Endodermal cell (in vitro differentiated cells): ENCODE results near the gene GRM5. TPM values are rescaled to one million over a fixed set of nuclear protein-coding genes. Genes with fewer than 3 reads are reported as not detected.

ENCODE experiments used
- DNase-seq: peaks from one replicate; pipeline ENCODE4 v3.0.0-alpha.2; 2017
- H3K27ac ChIP-seq: 2 replicates; pipeline ENCODE4 v1.5.1; 2013; ENCODE audit warnings: mild to moderate bottlenecking, low read depth, low read length, moderate library complexity
- H3K27me3 ChIP-seq: 2 replicates; pipeline ENCODE4 v1.6.1; 2013; ENCODE audit warnings: mild to moderate bottlenecking, low read length, moderate library complexity; ENCODE audit not compliant: insufficient read depth, control insufficient read depth, poor library complexity, severe bottlenecking
- H3K36me3 ChIP-seq: 2 replicates; pipeline ENCODE4 v1.7.0; 2013; ENCODE audit warnings: mild to moderate bottlenecking, low read length, moderate library complexity; ENCODE audit not compliant: control insufficient read depth, insufficient read depth
- H3K4me1 ChIP-seq: one replicate; pipeline ENCODE4 v1.7.0; 2013; ENCODE audit warnings: low read length; ENCODE audit not compliant: control insufficient read depth, insufficient read depth
- H3K4me3 ChIP-seq: 2 replicates; pipeline ENCODE4 v1.5.1; 2013; ENCODE audit warnings: mild to moderate bottlenecking, low read length, moderate library complexity
- H3K9ac ChIP-seq: 2 replicates; pipeline ENCODE4 v1.6.1; 2013; ENCODE audit warnings: mild to moderate bottlenecking, low read length, moderate library complexity; ENCODE audit not compliant: poor library complexity, severe bottlenecking; ENCODE audit errors: extremely low read depth
- H3K9me3 ChIP-seq: 2 replicates; pipeline ENCODE4 v1.6.1; 2013; ENCODE audit warnings: mild to moderate bottlenecking, low read length, moderate library complexity; ENCODE audit not compliant: control insufficient read depth
- H3K27ac Mint-ChIP-seq: 2 replicates; pipeline ENCODE4 v1.8.0; 2020; ENCODE audit warnings: mixed read lengths
- H3K27me3 Mint-ChIP-seq: 2 replicates; pipeline ENCODE4 v1.8.0; 2021; ENCODE audit warnings: mild to moderate bottlenecking, mixed read lengths; ENCODE audit not compliant: insufficient read depth
- H3K36me3 Mint-ChIP-seq: 2 replicates; pipeline ENCODE4 v1.8.0; 2020; ENCODE audit warnings: low read depth, mixed read lengths
- H3K4me1 Mint-ChIP-seq: 2 replicates; pipeline ENCODE4 v1.8.0; 2020; ENCODE audit warnings: mixed read lengths
- H3K4me3 Mint-ChIP-seq: 2 replicates; pipeline ENCODE4 v1.8.0; 2020; ENCODE audit warnings: mild to moderate bottlenecking, moderate library complexity, mixed read lengths
- H3K9me3 Mint-ChIP-seq: 2 replicates; pipeline ENCODE4 v1.8.0; 2020; ENCODE audit warnings: mild to moderate bottlenecking, mixed read lengths
- CTCF ChIP-seq: fragments of 200-600 bp; sonication (generic); conservative IDR thresholded peaks from 2 replicates; pipeline ENCODE4 v1.5.0; 2021; ENCODE audit warnings: antibody characterized with exemption, mild to moderate bottlenecking
- WGBS, 2 experiments: methylation state at CpG; one replicate each; pipeline versions ENCODE4 v1.1.5 to v1.1.7; 2013; ENCODE audit warnings: missing lambda C conversion rate in 2 of 2, mixed read lengths in 1 of 2; ENCODE audit not compliant: insufficient coverage in 1 of 2, insufficient read length in 1 of 2; 5-methylcytosine and 5-hydroxymethylcytosine counted together
- total RNA-seq, 2 donors: library from RNA; stranded (reverse); fragmentation: NEBNext Ultra II Directional in 1 of 2; extraction: Animal tissue kit (Norgen Biotek cat#: 25700) in 1 of 2; gene quantifications; 2 replicates in 1 of 2; 3 replicates in 1 of 2; pipeline ENCODE4 v1.2.1, GENCODE V29; 2021

Gene GRM5
- total RNA-seq, 2 donors from 2014 or later, result 0.07 to 0.09 TPM

- H3K9ac ChIP-seq, result no peak overlapping the region
- peak overlapping the region; percentile 59 for H3K27ac Mint-ChIP-seq
These were observed 556.8 kb downstream of the GRM5 start for GRCh38 chr11:88508759-88509581.

GRCh38 chr11:88508418-88508758 is 557.4 kb downstream of the GRM5 start:
- H3K27ac ChIP-seq, result no peak overlapping the region
- H3K9me3 Mint-ChIP-seq, result no peaks in the 10 kb centered on the region
- TF ChIP-seq CTCF, result no peak
- DNase-seq, result peak; percentile 61
- no peak overlapping the region for H3K27ac Mint-ChIP-seq
- peak overlapping the region; percentile 62 for H3K4me3 Mint-ChIP-seq
- H3K27me3 ChIP-seq, result peaks cover 48% of the 10 kb centered on the region
- H3K36me3 ChIP-seq, result no peaks in the 10 kb centered on the region
- H3K4me1 ChIP-seq, result no peaks in the 10 kb centered on the region
- H3K27me3 Mint-ChIP-seq, result peaks cover 56% of the 10 kb centered on the region
- no peaks in the 10 kb centered on the region for H3K36me3 Mint-ChIP-seq
- peak overlapping the region; percentile 66 for H3K4me3 ChIP-seq
- no peak overlapping the region for H3K9ac ChIP-seq
- H3K4me1 Mint-ChIP-seq, result peaks cover 7% of the 10 kb centered on the region
- no peaks in the 10 kb centered on the region for H3K9me3 ChIP-seq
- 37 to 43% methylated on average over 9 to 23 of the region's 23 CpGs for WGBS, 2 experiments

More at GRCh38 chr11:88508759-88509581, 556.8 kb downstream of the GRM5 start:
- H3K36me3 ChIP-seq, result no peaks in the 10 kb centered on the region
- Mint-ChIP-seq H3K36me3 (no peaks in the 10 kb centered on the region), H3K4me3 (peak overlapping the region; percentile 62), H3K27me3 (peaks cover 56% of the 10 kb centered on the region), H3K9me3 (no peaks in the 10 kb centered on the region), H3K4me1 (peaks cover 7% of the 10 kb centered on the region)
- H3K4me1 ChIP-seq, result no peaks in the 10 kb centered on the region
- TF ChIP-seq CTCF, result no peak
- peak; percentile 82 for DNase-seq
- H3K4me3 ChIP-seq, result peak overlapping the region; percentile 66
- WGBS, 2 experiments, result 11 to 23% methylated on average over 20 to 84 of the region's 84 CpGs
- H3K27ac ChIP-seq, result no peak overlapping the region
- H3K9me3 ChIP-seq, result no peaks in the 10 kb centered on the region
- peaks cover 48% of the 10 kb centered on the region for H3K27me3 ChIP-seq

- no peaks in the 10 kb centered on the region for H3K36me3 Mint-ChIP-seq
- H3K27me3 Mint-ChIP-seq, result peaks cover 56% of the 10 kb centered on the region
- 80 to 92% methylated on average over 8 to 11 of the region's 11 CpGs for WGBS, 2 experiments
- Histone ChIP-seq H3K4me1 (no peaks in the 10 kb centered on the region), H3K27ac (no peak overlapping the region), H3K9ac (no peak overlapping the region), H3K27me3 (peaks cover 48% of the 10 kb centered on the region), H3K4me3 (peak overlapping the region; percentile 66), H3K36me3 (no peaks in the 10 kb centered on the region), H3K9me3 (no peaks in the 10 kb centered on the region)
- peak overlapping the region; percentile 62 for H3K4me3 Mint-ChIP-seq
- peaks cover 7% of the 10 kb centered on the region for H3K4me1 Mint-ChIP-seq
- no peaks in the 10 kb centered on the region for H3K9me3 Mint-ChIP-seq
- H3K27ac Mint-ChIP-seq, result no peak overlapping the region
- TF ChIP-seq CTCF, result no peak
- no peak for DNase-seq
These were observed 557.9 kb downstream of the GRM5 start for GRCh38 chr11:88507771-88508417.
